ENCODE data around the gene TRIO.

Gene TRIO

DNA sequence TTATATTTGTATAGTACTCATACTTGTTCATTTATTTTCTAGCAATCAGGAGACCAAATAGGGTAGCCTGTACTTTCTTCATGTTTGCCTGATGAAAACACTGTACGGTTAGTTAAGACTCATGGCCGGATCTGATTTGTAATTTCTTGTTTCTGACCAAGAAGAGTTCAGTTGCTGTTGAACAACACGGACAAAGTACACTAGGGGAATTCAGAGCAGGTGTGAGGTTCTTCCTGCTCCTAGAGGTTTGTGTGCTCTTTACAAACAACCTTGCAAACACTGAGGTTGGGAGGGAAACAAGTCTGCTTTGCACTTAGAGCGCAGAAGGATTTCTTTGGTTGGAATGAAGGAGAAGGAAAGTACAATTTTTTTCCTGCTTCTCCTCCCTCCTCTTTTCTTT is 69.7 kb downstream of the TRIO start:
- DNase-seq = no peak

DNA sequence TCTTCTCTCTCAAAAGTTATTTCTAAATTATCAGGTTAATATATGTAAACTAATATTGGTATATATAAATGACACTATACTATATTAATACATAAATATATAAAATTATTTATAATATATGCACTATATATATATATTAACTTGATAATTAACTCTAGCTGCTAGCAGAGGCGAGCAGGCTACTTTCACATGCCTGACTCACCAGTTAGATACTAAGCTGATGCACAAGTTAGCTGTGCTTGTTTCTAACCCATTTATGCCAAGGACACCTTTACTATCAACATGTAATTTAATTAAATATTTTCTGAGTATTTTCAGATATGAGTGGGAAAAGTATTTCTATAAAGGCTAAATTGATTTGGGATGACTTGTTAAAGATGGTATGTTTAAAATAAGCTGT is 70.1 kb downstream of the TRIO start:
- no peak for DNase-seq

GRCh38 chr5:14213813-14214585 is 70.9 kb downstream of the TRIO start:
- DNase-seq = no peak

- DNase-seq = no peak
Measured at GRCh38 chr5:14215901-14216300, 72.8 kb downstream of the TRIO start.

DNA sequence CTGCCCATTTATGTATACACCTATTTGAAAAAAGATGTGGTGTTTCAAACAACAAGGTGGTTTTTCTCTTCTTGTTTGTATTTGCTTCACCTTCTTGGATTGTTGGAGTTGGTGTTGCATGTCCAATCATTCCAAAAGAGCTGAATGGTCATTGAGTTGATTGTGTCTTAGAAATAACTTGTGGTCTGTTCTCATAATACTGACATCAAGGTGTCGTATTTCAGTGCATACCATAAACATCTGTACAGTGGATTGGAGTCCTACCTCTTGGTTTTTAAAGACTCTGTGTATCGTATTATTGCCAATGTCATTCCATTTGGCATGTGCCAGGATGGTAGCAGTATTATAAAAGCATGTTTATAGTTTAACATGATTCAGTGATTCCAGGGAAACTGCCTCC is 73.2 kb downstream of the TRIO start:
- no peak for DNase-seq

- DNase-seq = no peak
Measured at GRCh38 chr5:14216902-14217301, 73.8 kb downstream of the TRIO start.

GRCh38 chr5:14217587-14217986 is 74.4 kb downstream of the TRIO start:
- no peak for DNase-seq

DNA sequence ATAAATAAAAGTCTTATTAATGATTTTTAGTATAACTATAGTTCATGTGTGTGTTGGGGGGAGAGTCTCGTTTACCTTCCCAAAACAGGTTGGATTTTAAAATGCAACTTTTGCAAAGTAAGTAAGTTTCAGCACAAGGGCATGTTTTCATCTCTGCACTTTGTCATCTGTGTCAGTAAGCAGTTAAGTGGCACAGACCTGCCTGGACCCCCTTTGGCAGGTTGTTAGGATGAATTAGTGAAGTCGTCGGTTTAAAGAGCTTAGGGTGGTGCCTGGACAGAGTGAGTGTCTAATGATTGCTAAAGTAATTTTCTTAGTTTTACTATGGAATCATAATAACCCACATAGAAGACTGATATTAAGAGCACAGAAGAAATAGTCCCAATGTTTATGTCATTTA is 74.9 kb downstream of the TRIO start:
- no peak for DNase-seq

- no peak for DNase-seq
Measured at GRCh38 chr5:14218480-14218879, 75.3 kb downstream of the TRIO start.

DNA sequence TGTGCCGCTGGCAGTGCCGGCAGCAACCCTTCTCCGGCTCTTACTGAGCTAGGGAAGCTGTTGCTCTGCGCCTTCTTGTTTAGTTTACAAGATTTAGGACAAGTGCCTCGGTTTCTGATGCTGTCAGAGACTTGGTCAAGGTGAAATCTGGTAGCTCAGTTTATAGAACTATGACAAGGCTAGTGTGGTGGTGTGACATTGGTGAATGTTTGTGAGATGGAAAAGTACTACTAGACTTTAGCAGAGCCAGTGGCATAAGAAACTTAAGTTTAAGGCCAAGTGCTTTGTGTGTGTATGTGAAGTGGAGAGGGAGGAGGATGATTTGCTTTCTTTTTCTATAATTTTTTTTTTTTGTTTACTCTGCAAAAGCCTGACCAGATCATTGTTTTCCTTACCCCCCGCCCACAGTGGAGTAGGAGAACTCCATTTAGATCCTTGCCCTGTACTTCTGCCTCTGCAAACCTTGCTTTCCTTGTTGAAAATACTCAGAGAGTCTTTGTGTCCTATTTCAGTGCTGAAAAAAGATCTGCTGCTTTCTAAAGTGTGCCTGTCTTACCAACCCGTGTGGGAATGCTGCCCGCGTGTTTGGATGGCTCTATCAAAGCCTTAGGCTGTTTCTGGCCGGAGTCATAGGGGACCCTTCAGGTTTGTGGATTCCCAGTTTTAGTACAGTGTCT is 75.9 kb downstream of the TRIO start:
- no peak for DNase-seq

DNA sequence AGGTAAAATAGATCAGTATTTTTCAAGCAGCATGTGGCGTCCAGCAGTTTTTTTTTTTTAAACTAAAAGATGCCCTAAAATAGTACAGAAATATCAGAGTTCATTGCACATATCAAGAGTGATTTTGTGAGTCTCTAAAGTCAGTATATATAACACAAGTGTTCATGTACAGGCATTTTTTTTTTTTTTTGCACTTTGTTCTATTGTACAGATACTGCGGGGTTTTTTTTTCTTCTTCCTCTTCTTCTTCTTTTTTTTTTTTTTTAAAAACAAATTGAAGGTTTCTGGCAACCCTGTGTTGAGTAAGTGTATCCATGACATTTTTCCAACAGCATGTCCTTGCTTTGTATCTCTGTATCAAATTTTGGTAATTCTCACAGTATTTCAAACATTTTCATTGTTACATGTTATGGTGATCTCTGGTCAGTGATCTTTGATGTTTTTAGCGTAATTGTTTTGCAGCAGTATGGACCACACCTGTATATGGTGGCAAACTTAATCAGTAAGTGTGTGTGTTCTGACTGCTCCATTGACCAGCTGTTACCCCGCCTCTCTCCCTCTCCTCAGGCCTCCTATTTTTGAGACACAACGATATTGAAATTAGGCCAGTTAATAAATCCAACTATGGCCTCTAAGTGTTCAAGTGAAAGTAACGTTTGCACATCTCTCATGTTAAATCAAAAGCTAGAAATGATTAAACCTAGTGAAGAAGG is 76.8 kb downstream of the TRIO start:
- no peak for DNase-seq

- no peak for DNase-seq
Measured at GRCh38 chr5:14220642-14221041, 77.5 kb downstream of the TRIO start.

- DNase-seq = no peak
Measured at GRCh38 chr5:14221732-14222131, 78.6 kb downstream of the TRIO start.

DNA sequence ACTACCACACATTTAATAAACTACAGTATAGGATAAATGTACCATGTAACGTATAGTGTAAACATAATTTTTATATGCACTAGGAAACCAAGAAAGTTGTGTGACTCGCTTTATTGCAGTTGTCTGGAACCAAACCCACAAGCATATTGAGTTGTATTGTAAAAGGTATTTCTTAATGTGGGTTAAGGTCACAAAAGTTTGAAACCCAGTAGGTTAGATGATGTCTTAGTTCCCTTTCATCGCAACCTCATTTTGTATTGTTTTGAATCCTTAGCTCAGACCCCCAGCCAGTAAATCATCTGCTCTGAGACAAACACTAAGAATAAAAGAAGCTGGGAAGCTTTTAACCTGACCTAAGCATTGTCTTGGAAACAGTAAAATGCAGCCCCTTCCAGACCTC is 79.1 kb downstream of the TRIO start:
- DNase-seq = no peak

- no peak for DNase-seq
Measured at GRCh38 chr5:14223372-14223771, 80.2 kb downstream of the TRIO start.

DNA sequence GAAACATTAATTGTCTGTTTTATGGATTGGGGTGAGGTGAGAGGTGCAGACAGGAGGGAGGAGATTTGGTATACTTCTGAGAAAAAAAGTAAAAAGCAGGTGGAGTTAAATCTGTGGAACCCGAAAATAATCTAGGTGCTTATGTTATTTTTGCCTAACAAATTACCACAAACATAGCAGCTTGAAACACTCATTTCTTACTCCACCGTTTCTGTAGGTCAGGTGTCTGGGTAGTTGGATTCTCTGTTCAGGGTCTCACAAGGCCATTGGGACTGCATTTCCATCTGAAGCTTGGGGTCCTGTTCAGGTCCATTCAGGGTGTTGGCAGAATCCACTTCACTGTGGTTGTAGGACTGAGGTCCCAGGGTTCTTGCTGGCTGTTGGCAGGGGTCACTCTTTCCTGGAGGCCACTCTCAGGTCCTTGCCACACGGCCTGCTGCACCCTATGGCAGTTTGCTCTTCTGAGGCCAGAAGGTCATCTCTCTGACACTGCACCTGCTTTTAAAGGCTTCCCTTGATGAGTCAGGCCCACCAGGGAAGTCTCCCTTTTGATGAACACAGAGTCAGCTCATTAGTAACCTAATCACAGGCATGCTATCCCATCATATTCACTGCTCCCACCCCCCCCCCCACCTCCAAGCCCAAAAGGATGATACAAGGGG is 82.2 kb downstream of the TRIO start:
- no peak for DNase-seq

GRCh38 chr5:14226149-14226548 is 83.0 kb downstream of the TRIO start:
- DNase-seq = no peak

GRCh38 chr5:14226554-14226953 is 83.4 kb downstream of the TRIO start:
- DNase-seq = no peak

DNA sequence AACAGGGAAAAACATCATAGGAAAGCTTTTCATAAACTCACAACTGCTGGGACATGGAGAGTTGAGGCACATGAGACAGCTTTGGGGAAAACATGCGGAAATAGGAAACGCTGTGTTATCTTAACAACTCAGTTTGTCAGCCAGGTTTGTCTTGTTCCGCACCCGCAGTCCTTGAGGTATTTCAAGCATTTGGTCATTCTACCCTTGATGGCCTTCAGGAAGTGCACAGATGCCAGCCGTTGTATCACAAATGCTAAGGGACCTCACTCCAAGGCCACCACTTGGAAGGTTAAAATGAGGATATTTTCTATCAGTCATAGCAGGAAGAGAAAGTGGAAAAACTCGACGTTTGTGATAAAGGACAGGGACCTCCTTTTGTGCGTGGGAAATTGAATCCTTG is 83.8 kb downstream of the TRIO start:
- DNase-seq = no peak

- DNase-seq = no peak
Measured at GRCh38 chr5:14227513-14227912, 84.4 kb downstream of the TRIO start.

GRCh38 chr5:14228219-14228618 is 85.1 kb downstream of the TRIO start:
- DNase-seq = no peak

- DNase-seq = no peak
Measured at GRCh38 chr5:14229181-14229580, 86.0 kb downstream of the TRIO start.

DNA sequence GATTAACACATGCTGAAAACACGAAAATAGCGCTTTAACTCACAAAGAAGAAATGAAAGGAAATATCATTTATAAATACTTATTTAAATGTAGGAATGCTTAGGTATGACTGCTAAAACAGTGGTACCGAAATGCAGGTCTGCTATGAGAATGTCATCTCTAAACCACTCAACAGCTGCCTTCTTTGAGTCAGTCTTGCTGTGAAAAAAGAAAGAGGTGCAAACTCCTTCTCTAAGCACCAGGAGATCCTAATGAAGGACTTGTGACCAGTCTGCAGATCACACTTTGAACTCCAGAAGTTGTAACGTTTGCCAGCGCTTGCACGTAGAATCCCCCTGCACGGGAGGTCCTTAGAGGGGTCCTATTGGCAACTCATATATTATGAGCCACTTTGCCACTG is 86.6 kb downstream of the TRIO start:
- DNase-seq = no peak

- no peak for DNase-seq
Measured at GRCh38 chr5:14231156-14231555, 88.0 kb downstream of the TRIO start.
